ENCODE results near the gene PRELID1.

The PRELID1 gene

DNA sequence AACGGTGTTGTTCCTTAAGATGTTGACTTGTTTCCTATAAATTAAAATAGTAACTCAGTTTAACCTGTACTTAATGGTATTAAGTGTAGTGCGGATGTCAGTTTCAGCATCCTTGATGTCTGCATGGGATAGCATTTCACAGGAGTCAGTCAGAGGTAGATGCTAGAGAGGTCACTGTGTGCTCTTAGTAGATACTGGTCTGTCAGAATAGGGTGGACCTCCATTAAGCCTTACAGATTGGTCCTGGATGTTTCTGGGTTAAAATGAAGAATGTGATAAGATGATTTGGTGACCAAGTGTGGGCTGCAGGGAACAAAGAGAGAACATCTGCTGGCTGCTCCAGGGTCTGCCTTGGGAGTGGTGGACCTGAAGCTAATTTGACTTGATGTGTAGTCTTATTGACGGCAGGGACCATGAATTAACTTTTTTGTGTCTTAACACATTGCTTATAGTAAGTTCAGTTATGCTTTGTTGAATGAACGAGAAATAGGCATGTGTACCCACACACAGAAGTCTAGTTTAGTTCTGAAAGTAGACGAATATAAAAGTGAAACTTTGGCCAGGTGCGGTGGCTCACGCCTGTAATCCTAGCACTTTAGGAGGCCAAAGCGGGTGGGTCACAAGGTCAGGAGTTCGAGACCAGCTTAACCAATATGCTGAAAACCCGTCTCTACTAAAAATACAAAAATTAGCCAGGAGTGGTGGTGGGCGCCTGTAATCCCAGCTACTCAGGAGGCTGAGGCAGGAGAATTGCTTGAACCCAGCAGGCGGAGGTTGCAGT is 12.6 kb upstream of the PRELID1 start:
- H3K4me3 ChIP-seq (ENCODE audit: low read length): no peak overlapping the region
- DNase-seq (ENCODE audit: low read depth): no peak
- no peak for TF ChIP-seq CTCF (conservative IDR thresholded peaks at IDR 0.05; ENCODE audit: low read length)

GRCh38 chr5:177291735-177292134 is 11.9 kb upstream of the PRELID1 start:
- no peak for DNase-seq (ENCODE audit: low read depth)
- no peak for TF ChIP-seq CTCF (conservative IDR thresholded peaks at IDR 0.05; ENCODE audit: low read length)
- no peak overlapping the region for H3K4me3 ChIP-seq (ENCODE audit: low read length)

DNA sequence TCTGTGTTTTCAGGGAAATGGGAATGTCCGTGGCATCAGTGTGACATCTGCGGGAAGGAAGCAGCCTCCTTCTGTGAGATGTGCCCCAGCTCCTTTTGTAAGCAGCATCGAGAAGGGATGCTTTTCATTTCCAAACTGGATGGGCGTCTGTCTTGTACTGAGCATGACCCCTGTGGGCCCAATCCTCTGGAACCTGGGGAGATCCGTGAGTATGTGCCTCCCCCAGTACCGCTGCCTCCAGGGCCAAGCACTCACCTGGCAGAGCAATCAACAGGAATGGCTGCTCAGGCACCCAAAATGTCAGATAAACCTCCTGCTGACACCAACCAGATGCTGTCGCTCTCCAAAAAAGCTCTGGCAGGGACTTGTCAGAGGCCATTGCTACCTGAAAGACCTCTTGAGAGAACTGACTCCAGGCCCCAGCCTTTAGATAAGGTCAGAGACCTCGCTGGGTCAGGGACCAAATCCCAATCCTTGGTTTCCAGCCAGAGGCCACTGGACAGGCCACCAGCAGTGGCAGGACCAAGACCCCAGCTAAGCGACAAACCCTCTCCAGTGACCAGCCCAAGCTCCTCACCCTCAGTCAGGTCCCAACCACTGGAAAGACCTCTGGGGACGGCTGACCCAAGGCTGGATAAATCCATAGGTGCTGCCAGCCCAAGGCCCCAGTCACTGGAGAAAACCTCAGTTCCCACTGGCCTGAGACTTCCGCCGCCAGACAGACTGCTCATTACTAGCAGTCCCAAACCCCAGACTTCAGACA is 9.6 kb upstream of the PRELID1 start:
- no peak overlapping the region for H3K4me3 ChIP-seq (ENCODE audit: low read length)
- DNase-seq (ENCODE audit: low read depth): no peak
- no peak for TF ChIP-seq CTCF (conservative IDR thresholded peaks at IDR 0.05; ENCODE audit: low read length)

GRCh38 chr5:177294632-177295031 is 9.0 kb upstream of the PRELID1 start:
- no peak for DNase-seq (ENCODE audit: low read depth)
- H3K4me3 ChIP-seq (ENCODE audit: low read length): no peak overlapping the region
- no peak for TF ChIP-seq CTCF (conservative IDR thresholded peaks at IDR 0.05; ENCODE audit: low read length)

DNA sequence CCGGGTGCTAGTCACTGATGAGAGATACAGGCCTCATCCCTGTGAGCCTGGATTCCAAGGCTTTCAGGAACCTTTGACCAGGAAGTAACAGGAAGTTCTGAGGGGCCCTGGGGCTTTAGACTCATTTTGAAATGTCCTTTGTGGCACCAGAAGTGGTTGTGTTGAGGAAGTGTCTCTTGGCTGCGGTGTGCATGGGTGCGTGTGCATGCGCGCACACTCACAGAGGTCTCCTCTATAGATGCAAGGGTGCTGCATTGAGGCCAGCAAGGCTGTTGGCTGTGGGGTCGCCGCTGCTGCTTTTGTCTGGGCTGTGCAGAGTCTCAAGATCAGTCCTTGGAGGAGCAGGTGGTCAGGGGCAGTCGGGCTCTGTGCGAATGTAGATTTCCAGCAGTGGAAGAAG is 7.7 kb upstream of the PRELID1 start:
- DNase-seq (ENCODE audit: low read depth): no peak
- no peak for TF ChIP-seq CTCF (conservative IDR thresholded peaks at IDR 0.05; ENCODE audit: low read length)
- H3K4me3 ChIP-seq (ENCODE audit: low read length): no peak overlapping the region

DNA sequence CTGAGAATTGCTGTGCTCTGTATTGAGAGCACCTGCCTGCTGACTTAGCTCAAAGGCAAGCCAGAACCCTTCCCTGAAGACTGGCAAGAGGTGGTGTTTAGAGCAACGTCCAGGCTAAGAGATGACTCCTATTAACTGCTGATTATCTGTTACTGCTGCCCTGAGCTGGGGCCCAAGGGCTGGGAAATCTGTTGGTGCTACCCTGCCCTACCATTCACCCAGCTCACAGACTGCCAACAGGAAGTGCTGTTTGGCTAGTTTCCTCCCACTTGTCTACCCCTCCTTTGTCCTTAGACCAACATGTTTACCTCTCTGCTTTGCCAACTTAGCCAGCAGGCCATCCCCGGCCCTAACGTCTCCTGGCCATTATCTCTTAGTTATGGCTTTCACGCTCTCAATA is 7.0 kb upstream of the PRELID1 start:
- DNase-seq (ENCODE audit: low read depth): no peak
- H3K4me3 ChIP-seq (ENCODE audit: low read length): no peak overlapping the region
- no peak for TF ChIP-seq CTCF (conservative IDR thresholded peaks at IDR 0.05; ENCODE audit: low read length)

DNA sequence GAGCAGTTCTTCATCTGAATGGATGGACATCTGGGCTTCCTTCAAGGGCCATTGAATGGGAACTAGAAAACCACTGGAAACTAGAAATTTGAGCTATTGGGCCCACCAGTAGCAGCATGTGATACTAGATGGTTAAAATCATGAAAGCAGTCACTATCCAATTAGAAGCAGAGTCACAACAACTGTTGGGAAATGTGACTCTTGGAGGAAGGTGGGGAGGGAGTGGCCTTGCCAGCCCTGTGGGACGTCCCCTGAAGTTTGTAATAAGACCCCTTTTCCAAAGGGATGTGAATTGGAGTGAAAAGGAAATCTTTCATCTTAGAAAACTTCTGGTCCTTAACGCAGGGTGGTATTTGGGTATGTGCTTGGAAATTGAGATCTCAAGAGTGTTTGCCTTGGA is 5.7 kb upstream of the PRELID1 start:
- TF ChIP-seq CTCF (conservative IDR thresholded peaks at IDR 0.05; ENCODE audit: low read length): no peak
- H3K4me3 ChIP-seq (ENCODE audit: low read length): no peak overlapping the region
- no peak for DNase-seq (ENCODE audit: low read depth)
